ELF-1 (cell line): ENCODE measurements around the gene ADAM11.

Experiments used
- DNase-seq: peaks from one replicate; pipeline ENCODE4 v3.0.0-alpha.2; 2016; ENCODE audit warnings: low read depth, low spot score

The ADAM11 gene

DNA sequence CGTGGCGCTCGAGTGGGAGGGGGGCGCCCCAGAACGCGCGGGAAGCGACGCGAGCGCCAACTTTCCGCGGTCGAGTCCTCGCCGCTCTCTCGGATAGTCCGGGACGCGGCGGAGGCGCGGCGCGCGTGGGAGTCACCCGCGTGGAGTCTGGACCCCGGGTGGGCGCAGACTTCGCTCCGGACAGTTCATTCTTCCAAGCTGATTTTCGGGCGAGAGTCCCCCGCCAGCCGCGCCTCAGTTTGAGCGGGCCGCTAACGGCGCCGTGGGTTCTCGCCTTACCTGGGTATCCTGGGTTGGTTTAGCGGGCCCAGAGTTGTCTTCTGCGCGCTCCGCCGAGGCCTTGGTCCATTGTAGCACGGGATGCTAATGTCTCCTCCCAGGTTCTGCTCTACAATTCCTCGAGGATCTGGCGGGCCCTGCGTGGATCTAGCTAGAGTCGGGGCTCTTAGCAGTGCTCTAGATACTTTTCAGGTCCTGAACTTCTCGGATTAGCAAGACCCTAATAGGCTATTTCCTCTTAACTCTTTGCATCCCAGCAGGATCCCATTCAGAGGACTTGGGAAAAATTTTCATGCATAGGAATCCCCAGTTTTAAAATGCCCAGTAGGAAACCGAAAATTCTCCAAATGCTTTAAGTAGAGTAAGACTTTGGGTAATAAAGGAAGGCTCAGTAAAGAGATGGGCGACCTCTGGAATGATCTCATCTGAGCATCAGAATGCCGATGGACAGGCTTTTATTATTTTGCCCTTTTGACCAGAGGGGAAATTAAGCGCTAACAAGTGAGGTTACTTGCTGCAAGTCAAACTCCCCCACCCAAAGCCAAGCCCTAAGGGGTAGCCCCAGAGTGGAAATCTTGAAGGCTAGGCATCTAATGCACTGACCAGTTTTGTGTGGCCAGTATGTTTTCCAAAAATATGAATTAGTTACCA, 71.8 kb downstream of the ADAM11 start:
- DNase-seq, result peak; percentile 53

DNA sequence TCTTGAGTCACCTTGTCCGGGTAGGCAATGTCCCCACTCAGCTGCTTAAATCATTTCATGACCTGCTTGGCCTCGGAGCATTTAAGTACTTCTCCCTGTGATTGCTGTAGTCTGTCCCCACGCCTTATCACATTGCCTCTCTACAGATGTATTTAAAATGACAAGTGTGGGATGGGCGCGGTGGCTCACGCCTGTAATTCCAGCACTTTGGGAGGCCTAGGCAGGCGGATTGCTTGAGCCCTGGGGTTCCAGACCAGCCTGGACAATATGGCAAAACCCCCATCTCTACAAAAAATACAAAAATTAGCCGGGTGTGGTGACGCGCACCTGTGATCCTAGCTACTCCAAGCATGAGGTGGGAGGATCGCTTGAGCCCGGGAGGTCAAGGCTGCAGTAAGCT, 72.6 kb downstream of the ADAM11 start:
- peak; percentile 39 for DNase-seq
